GM21447 (cell line): ENCODE results near the gene GRIFIN.

Experiments
- ATAC-seq: cut with Tn5 transposase; IDR thresholded peaks from one replicate; pipeline ENCODE4 v1.9.1; 2021; ENCODE audit not compliant: unreplicated experiment

The GRIFIN gene

GRCh38 chr7:2499181-2499580, 23.0 kb upstream of the GRIFIN start:
- no peak for ATAC-seq

- ATAC-seq, result no peak
Observed at GRCh38 chr7:2498708-2499107, 22.5 kb upstream of the GRIFIN start.

GRCh38 chr7:2497500-2498336, 21.5 kb upstream of the GRIFIN start:
- no peak for ATAC-seq

- ATAC-seq, result no peak
Observed at GRCh38 chr7:2497065-2497464, 20.9 kb upstream of the GRIFIN start.

- ATAC-seq, result no peak
Observed at GRCh38 chr7:2496375-2496774, 20.2 kb upstream of the GRIFIN start.

GRCh38 chr7:2495418-2496299, 19.5 kb upstream of the GRIFIN start:
- ATAC-seq, result no peak

- ATAC-seq, result no peak
Observed at GRCh38 chr7:2494191-2495130, 18.3 kb upstream of the GRIFIN start.

- no peak for ATAC-seq
Observed at GRCh38 chr7:2493205-2494164, 17.3 kb upstream of the GRIFIN start.

- no peak for ATAC-seq
Observed at GRCh38 chr7:2492038-2492437, 15.8 kb upstream of the GRIFIN start.

GRCh38 chr7:2490181-2490651, 14.0 kb upstream of the GRIFIN start:
- no peak for ATAC-seq

GRCh38 chr7:2488681-2489080, 12.5 kb upstream of the GRIFIN start:
- ATAC-seq, result no peak

GRCh38 chr7:2488272-2488645, 12.1 kb upstream of the GRIFIN start:
- ATAC-seq, result no peak

- ATAC-seq, result no peak
Observed at GRCh38 chr7:2487586-2488271, 11.5 kb upstream of the GRIFIN start.

- no peak for ATAC-seq
Observed at GRCh38 chr7:2484868-2485267, 8.7 kb upstream of the GRIFIN start.

GRCh38 chr7:2483494-2483893, 7.3 kb upstream of the GRIFIN start:
- no peak for ATAC-seq

GRCh38 chr7:2482725-2483451, 6.7 kb upstream of the GRIFIN start:
- ATAC-seq, result no peak

GRCh38 chr7:2481195-2481594, 5.0 kb upstream of the GRIFIN start:
- ATAC-seq, result no peak

- no peak for ATAC-seq
Observed at GRCh38 chr7:2480070-2480408, 3.8 kb upstream of the GRIFIN start.
